ENCODE measurements around the gene LMO7.
"Not testable (repeated sequence)": the region's sequence is repeated elsewhere in the genome, so short reads cannot be mapped to it uniquely, and the experiment has no call there.

Gene LMO7

GRCh38 chr13:75785130-75785529 lies 149.0 kb downstream of the LMO7 start:
- Mint-ChIP-seq H3K4me3 (no peak overlapping the region), H3K9me3 (peaks cover 0 to 3% of the 10 kb centered on the region in 2 donors), H3K27me3 (no peaks in the 10 kb centered on the region), H3K4me1 (peaks cover 11% of the 10 kb centered on the region), H3K27ac (no peak overlapping the region)
- ATAC-seq (no peak), DNase-seq (no peak)

- no peak for ATAC-seq
- DNase-seq: no peak
- no peak overlapping the region for H3K4me3 Mint-ChIP-seq
- H3K27ac Mint-ChIP-seq: no peak overlapping the region
- H3K4me1 Mint-ChIP-seq: peaks cover 16% of the 10 kb centered on the region
- H3K9me3 Mint-ChIP-seq: no peaks in the 10 kb centered on the region
- no peaks in the 10 kb centered on the region for H3K27me3 Mint-ChIP-seq
Observed at GRCh38 chr13:75787249-75787928, 151.3 kb downstream of the LMO7 start.

GRCh38 chr13:75788481-75788981 lies 152.4 kb downstream of the LMO7 start:
- no peak for DNase-seq

GRCh38 chr13:75789451-75790197 lies 153.5 kb downstream of the LMO7 start:
- Mint-ChIP-seq H3K27me3 (no peaks in the 10 kb centered on the region), H3K27ac (no peak overlapping the region), H3K9me3 (no peaks in the 10 kb centered on the region), H3K4me3 (no peak overlapping the region), H3K4me1 (peaks cover 13% of the 10 kb centered on the region)
- ATAC-seq (no peak), DNase-seq (no peak)

More at GRCh38 chr13:75788481-75788981, 152.4 kb downstream of the LMO7 start:
- Mint-ChIP-seq H3K27ac (no peak overlapping the region), H3K9me3 (no peaks in the 10 kb centered on the region), H3K4me1 (peaks cover 21% of the 10 kb centered on the region), H3K27me3 (no peaks in the 10 kb centered on the region), H3K4me3 (no peak overlapping the region)
- no peak for ATAC-seq

GRCh38 chr13:75790198-75790970 lies 154.3 kb downstream of the LMO7 start:
- no peak overlapping the region for H3K27ac Mint-ChIP-seq
- ATAC-seq: no peak

GRCh38 chr13:75792526-75793187 lies 156.5 kb downstream of the LMO7 start:
- no peak overlapping the region for H3K4me3 Mint-ChIP-seq
- no peak for DNase-seq
- H3K27ac Mint-ChIP-seq: no peak overlapping the region
- ATAC-seq: no peak
- H3K4me1 Mint-ChIP-seq: peaks cover 21% of the 10 kb centered on the region
- no peaks in the 10 kb centered on the region for H3K27me3 Mint-ChIP-seq
- H3K9me3 Mint-ChIP-seq: no peaks in the 10 kb centered on the region

More at GRCh38 chr13:75790198-75790970, 154.3 kb downstream of the LMO7 start:
- no peak overlapping the region for H3K4me3 Mint-ChIP-seq
- H3K4me1 Mint-ChIP-seq: peaks cover 14% of the 10 kb centered on the region
- no peak for DNase-seq
- H3K27me3 Mint-ChIP-seq: no peaks in the 10 kb centered on the region
- H3K9me3 Mint-ChIP-seq: no peaks in the 10 kb centered on the region

GRCh38 chr13:75793188-75793567 lies 157.0 kb downstream of the LMO7 start:
- not testable (repeated sequence) for H3K4me3 Mint-ChIP-seq

GRCh38 chr13:75794663-75795062 lies 158.5 kb downstream of the LMO7 start:
- no peaks in the 10 kb centered on the region for H3K27me3 Mint-ChIP-seq
- peaks cover 41% of the 10 kb centered on the region for H3K4me1 Mint-ChIP-seq
- no peak overlapping the region for H3K4me3 Mint-ChIP-seq
- no peaks in the 10 kb centered on the region for H3K9me3 Mint-ChIP-seq
- no peak for DNase-seq
- ATAC-seq: no peak
- no peak overlapping the region for H3K27ac Mint-ChIP-seq

More at GRCh38 chr13:75793188-75793567, 157.0 kb downstream of the LMO7 start:
- ATAC-seq, H3K27me3 Mint-ChIP-seq, H3K27ac Mint-ChIP-seq, DNase-seq, H3K9me3 Mint-ChIP-seq: not testable (repeated sequence)
- peaks cover 26% of the 10 kb centered on the region for H3K4me1 Mint-ChIP-seq

- H3K4me1 Mint-ChIP-seq: peaks cover 46% of the 10 kb centered on the region
- no peak overlapping the region for H3K4me3 Mint-ChIP-seq
- no peak overlapping the region for H3K27ac Mint-ChIP-seq
- DNase-seq (no peak), ATAC-seq (no peak)
- no peaks in the 10 kb centered on the region for H3K27me3 Mint-ChIP-seq
- H3K9me3 Mint-ChIP-seq: no peaks in the 10 kb centered on the region
Observed at GRCh38 chr13:75795274-75795673, 159.1 kb downstream of the LMO7 start.

- no peak overlapping the region for H3K4me3 Mint-ChIP-seq
- DNase-seq (no peak), ATAC-seq (no peak)
- H3K27ac Mint-ChIP-seq: no peak overlapping the region
- H3K9me3 Mint-ChIP-seq: no peaks in the 10 kb centered on the region
- peaks cover 54% of the 10 kb centered on the region for H3K4me1 Mint-ChIP-seq
- no peaks in the 10 kb centered on the region for H3K27me3 Mint-ChIP-seq
Observed at GRCh38 chr13:75796825-75797224, 160.7 kb downstream of the LMO7 start.

GRCh38 chr13:75797239-75797638 lies 161.1 kb downstream of the LMO7 start:
- peaks cover 58% of the 10 kb centered on the region for H3K4me1 Mint-ChIP-seq
- DNase-seq: no peak
- no peaks in the 10 kb centered on the region for H3K9me3 Mint-ChIP-seq
- ATAC-seq: no peak
- no peak overlapping the region for H3K4me3 Mint-ChIP-seq
- no peak overlapping the region for H3K27ac Mint-ChIP-seq
- no peaks in the 10 kb centered on the region for H3K27me3 Mint-ChIP-seq

GRCh38 chr13:75797719-75798118 lies 161.6 kb downstream of the LMO7 start:
- Mint-ChIP-seq H3K9me3 (no peaks in the 10 kb centered on the region), H3K4me3 (no peak overlapping the region), H3K27ac (no peak overlapping the region), H3K4me1 (peaks cover 60% of the 10 kb centered on the region), H3K27me3 (no peaks in the 10 kb centered on the region)
- DNase-seq: no peak
- ATAC-seq: no peak

- Mint-ChIP-seq H3K4me1 (peaks cover 64% of the 10 kb centered on the region), H3K9me3 (no peaks in the 10 kb centered on the region), H3K27ac (peak overlapping the region in 1 of 2 donors; percentile 30), H3K4me3 (peak overlapping the region in 1 of 2 donors; percentile 13), H3K27me3 (no peaks in the 10 kb centered on the region)
- DNase-seq (peak in 1 of 2 donors; percentile 17), ATAC-seq (peak; percentile 85)
Observed at GRCh38 chr13:75798353-75799255, 162.5 kb downstream of the LMO7 start.

GRCh38 chr13:75800545-75800944 lies 164.4 kb downstream of the LMO7 start:
- Mint-ChIP-seq H3K27ac (no peak overlapping the region), H3K9me3 (no peaks in the 10 kb centered on the region), H3K27me3 (no peaks in the 10 kb centered on the region), H3K4me1 (peaks cover 65% of the 10 kb centered on the region), H3K4me3 (peak overlapping the region; percentile 13 to 45)
- ATAC-seq (no peak), DNase-seq (no peak)
